Measurements from ENCODE around the gene TBC1D9. TPM values are rescaled to one million over a fixed set of nuclear protein-coding genes. Genes with fewer than 3 reads are reported as not detected.
A peak's percentile ranks its signal among the peaks of the same experiment; 100 is the strongest.

The TBC1D9 gene
- total RNA-seq, 3 donors from 2014 or later, result 28.3 to 195 (median 152) TPM

- no peaks in the 10 kb centered on the region for H3K36me3 ChIP-seq
- no peak overlapping the region for H3K4me3 ChIP-seq
- H3K4me1 ChIP-seq, result no peaks in the 10 kb centered on the region
- H3K27ac ChIP-seq, result no peak overlapping the region
- no peak for TF ChIP-seq POLR2A (IDR thresholded peaks at IDR 0.05)
- no peak for TF ChIP-seq CTCF (IDR thresholded peaks at IDR 0.05)
- TF ChIP-seq POLR2AphosphoS5 (IDR thresholded peaks at IDR 0.05), result no peak
- no peaks in the 10 kb centered on the region for H3K9me3 ChIP-seq
- H3K27me3 ChIP-seq, result no peaks in the 10 kb centered on the region
- no peak for DNase-seq (ENCODE audit: low spot score in 2 of 2)
- intact Hi-C loops (cut with DNase I; ENCODE audit: low total_unique reads), result no loop called here
Measured at GRCh38 chr4:140769209-140769608, 13.0 kb upstream of the TBC1D9 start.

GRCh38 chr4:140764785-140765392 is 8.7 kb upstream of the TBC1D9 start:
- no peaks in the 10 kb centered on the region for H3K4me1 ChIP-seq
- no peak for DNase-seq (ENCODE audit: low spot score in 2 of 2)
- no peak for TF ChIP-seq POLR2A (IDR thresholded peaks at IDR 0.05)
- TF ChIP-seq CTCF (IDR thresholded peaks at IDR 0.05), result no peak
- TF ChIP-seq POLR2AphosphoS5 (IDR thresholded peaks at IDR 0.05), result no peak
- no peak overlapping the region for H3K27ac ChIP-seq
- H3K4me3 ChIP-seq, result no peak overlapping the region
- no peaks in the 10 kb centered on the region for H3K36me3 ChIP-seq
- intact Hi-C loops (cut with DNase I; ENCODE audit: low total_unique reads), result no loop called here
- H3K9me3 ChIP-seq, result no peaks in the 10 kb centered on the region
- no peaks in the 10 kb centered on the region for H3K27me3 ChIP-seq

GRCh38 chr4:140762202-140762601 is 6.0 kb upstream of the TBC1D9 start:
- TF ChIP-seq CTCF (IDR thresholded peaks at IDR 0.05) (no peak), POLR2AphosphoS5 (IDR thresholded peaks at IDR 0.05) (no peak), POLR2A (IDR thresholded peaks at IDR 0.05) (no peak)
- H3K27ac ChIP-seq, result no peak overlapping the region
- no peaks in the 10 kb centered on the region for H3K9me3 ChIP-seq
- intact Hi-C loops (cut with DNase I; ENCODE audit: low total_unique reads), result no loop called here
- no peaks in the 10 kb centered on the region for H3K4me1 ChIP-seq
- no peak overlapping the region for H3K4me3 ChIP-seq
- H3K36me3 ChIP-seq, result no peaks in the 10 kb centered on the region
- H3K27me3 ChIP-seq, result no peaks in the 10 kb centered on the region
- no peak for DNase-seq (ENCODE audit: low spot score in 2 of 2)

- Histone ChIP-seq H3K27ac (peak overlapping the region; percentile 99 to 100), H3K36me3 (no peaks in the 10 kb centered on the region), H3K27me3 (no peaks in the 10 kb centered on the region), H3K4me1 (peaks cover 0 to 5% of the 10 kb centered on the region in 2 donors), H3K9me3 (no peaks in the 10 kb centered on the region), H3K4me3 (peak overlapping the region; percentile 83 to 89 (median 89))
- TF ChIP-seq POLR2A (IDR thresholded peaks at IDR 0.05), result no peak
- intact Hi-C loops (cut with DNase I; ENCODE audit: low total_unique reads), result no loop called here
- DNase-seq (ENCODE audit: low spot score in 2 of 2), result no peak
Measured at GRCh38 chr4:140757232-140757630, 1.0 kb upstream of the TBC1D9 start.

- TF ChIP-seq POLR2AphosphoS5 (IDR thresholded peaks at IDR 0.05) (no peak), POLR2A (IDR thresholded peaks at IDR 0.05) (no peak), CTCF (IDR thresholded peaks at IDR 0.05) (no peak)
- intact Hi-C loops (cut with DNase I; ENCODE audit: low total_unique reads), result no loop called here
- Histone ChIP-seq H3K27me3 (no peaks in the 10 kb centered on the region), H3K4me3 (peak overlapping the region; percentile 83 to 89 (median 89)), H3K9me3 (no peaks in the 10 kb centered on the region), H3K4me1 (peaks cover 0 to 5% of the 10 kb centered on the region in 2 donors), H3K36me3 (no peaks in the 10 kb centered on the region), H3K27ac (peak overlapping the region; percentile 99 to 100)
- peak; percentile 44 to 56 for DNase-seq (ENCODE audit: low spot score in 2 of 2)
Measured at GRCh38 chr4:140755774-140756318, 339 bp downstream of the TBC1D9 start.
